Activated CD4-positive, alpha-beta T cell treated with anti-CD3 and anti-CD28 coated beads, Interleukin-2, Interleukin-6, amounts not matched to agents 100 ng/mL and 50 ng/mL, durations not matched to agents 16 hours and 8 hours (primary cell): ENCODE measurements around the gene TBC1D22A.
"Not testable (repeated sequence)": the region's sequence is repeated elsewhere in the genome, so short reads cannot be mapped to it uniquely, and the experiment has no call there.

Source experiments
- DNase-seq: peaks from one replicate; pipeline ENCODE4 v3.0.0-alpha.2; 2020

TBC1D22A gene

GRCh38 chr22:47131632-47132427 lies 369.4 kb downstream of the TBC1D22A start:
- DNase-seq, result no peak

- DNase-seq, result no peak
These were observed 370.0 kb downstream of the TBC1D22A start for GRCh38 chr22:47132428-47132825.

- no peak for DNase-seq
These were observed 370.9 kb downstream of the TBC1D22A start for GRCh38 chr22:47133061-47133969.

GRCh38 chr22:47134222-47134621 lies 371.8 kb downstream of the TBC1D22A start:
- DNase-seq, result no peak

- DNase-seq, result no peak
These were observed 372.9 kb downstream of the TBC1D22A start for GRCh38 chr22:47135338-47135737.

- DNase-seq, result no peak
These were observed 373.6 kb downstream of the TBC1D22A start for GRCh38 chr22:47136050-47136449.

GRCh38 chr22:47136671-47137070 lies 374.2 kb downstream of the TBC1D22A start:
- no peak for DNase-seq

GRCh38 chr22:47139013-47139789 lies 376.8 kb downstream of the TBC1D22A start:
- no peak for DNase-seq

- DNase-seq, result no peak
These were observed 377.3 kb downstream of the TBC1D22A start for GRCh38 chr22:47139790-47140119.

GRCh38 chr22:47140975-47141374 lies 378.5 kb downstream of the TBC1D22A start:
- not testable (repeated sequence) for DNase-seq

GRCh38 chr22:47142427-47143046 lies 380.1 kb downstream of the TBC1D22A start:
- DNase-seq, result no peak

- DNase-seq, result no peak
These were observed 380.9 kb downstream of the TBC1D22A start for GRCh38 chr22:47143249-47143938.

- DNase-seq, result no peak
These were observed 381.8 kb downstream of the TBC1D22A start for GRCh38 chr22:47144076-47144765.

GRCh38 chr22:47144791-47145425 lies 382.5 kb downstream of the TBC1D22A start:
- DNase-seq, result no peak

- DNase-seq, result no peak
These were observed 383.4 kb downstream of the TBC1D22A start for GRCh38 chr22:47145883-47146282.

GRCh38 chr22:47146391-47146790 lies 383.9 kb downstream of the TBC1D22A start:
- DNase-seq, result no peak

- DNase-seq, result no peak
These were observed 384.5 kb downstream of the TBC1D22A start for GRCh38 chr22:47146941-47147340.

GRCh38 chr22:47147572-47147971 lies 385.1 kb downstream of the TBC1D22A start:
- DNase-seq, result no peak

GRCh38 chr22:47148510-47148909 lies 386.1 kb downstream of the TBC1D22A start:
- DNase-seq, result no peak

GRCh38 chr22:47148956-47149728 lies 386.7 kb downstream of the TBC1D22A start:
- DNase-seq, result no peak
